GM18907 (cell line): ENCODE results near the gene MGP.

Experiments used
- ATAC-seq: cut with Tn5 transposase; IDR thresholded peaks from one replicate; pipeline ENCODE4 v1.9.1; 2021; ENCODE audit warnings: mild to moderate bottlenecking, moderate library complexity; ENCODE audit not compliant: unreplicated experiment

The MGP gene

GRCh38 chr12:14903386-14904098 is 17.9 kb upstream of the MGP start:
- no peak for ATAC-seq

DNA sequence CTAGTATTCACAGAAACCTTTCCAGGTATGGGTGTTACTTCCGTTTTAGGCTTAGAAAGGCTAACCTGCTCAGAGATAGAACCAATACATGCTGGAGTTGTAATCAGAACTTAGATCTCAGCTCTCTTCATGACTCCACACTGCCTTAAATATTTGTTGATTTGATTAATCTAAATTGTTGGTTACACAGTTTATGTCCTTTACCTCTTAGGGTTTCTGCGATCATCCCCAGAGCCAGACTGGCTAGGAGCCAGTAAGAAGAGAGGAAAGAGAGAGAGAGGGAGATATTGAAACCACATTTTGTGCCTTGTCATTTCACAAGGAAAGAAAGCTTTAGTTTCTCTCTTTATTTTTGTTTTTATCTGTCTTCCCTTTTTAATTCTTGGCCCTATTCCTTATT is 16.8 kb upstream of the MGP start:
- no peak for ATAC-seq

GRCh38 chr12:14901228-14901562 is 15.5 kb upstream of the MGP start:
- no peak for ATAC-seq

- ATAC-seq, result no peak
These were observed 15.0 kb upstream of the MGP start for GRCh38 chr12:14900521-14901227.

DNA sequence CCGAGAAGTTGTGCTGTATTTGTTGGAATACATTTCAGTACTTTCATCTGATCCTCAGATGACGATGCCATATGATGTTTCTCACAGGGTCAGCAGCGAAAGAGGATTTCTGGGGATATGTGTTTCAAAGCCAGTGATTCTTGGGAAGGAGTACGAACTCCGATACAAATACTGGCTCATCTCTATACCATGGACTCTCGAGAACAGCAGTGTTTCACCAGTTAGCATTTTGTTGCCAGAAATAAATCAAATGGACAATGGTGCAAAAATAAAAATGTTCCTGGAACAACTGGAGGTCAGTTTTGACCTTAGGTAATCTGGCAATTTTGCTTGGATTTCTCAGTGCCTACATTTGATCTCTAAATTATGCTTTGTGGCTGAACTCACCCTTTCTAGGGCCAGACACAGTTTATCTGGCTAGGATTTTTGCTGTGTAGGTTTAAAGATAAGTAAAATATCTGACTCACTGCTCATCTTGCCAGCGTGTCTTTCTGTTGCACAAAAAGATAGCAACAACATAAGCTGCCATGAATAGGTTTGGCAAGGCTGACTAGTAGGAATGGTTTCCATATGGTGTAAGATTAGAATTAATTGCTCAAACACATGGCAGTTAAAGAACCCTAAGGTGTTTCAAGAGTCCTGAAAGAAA is 11.0 kb upstream of the MGP start:
- ATAC-seq, result no peak

GRCh38 chr12:14893506-14894250 is 8.0 kb upstream of the MGP start:
- no peak for ATAC-seq

- no peak for ATAC-seq
These were observed 7.3 kb upstream of the MGP start for GRCh38 chr12:14892726-14893505.

GRCh38 chr12:14890701-14891100 is 5.0 kb upstream of the MGP start:
- ATAC-seq, result no peak

DNA sequence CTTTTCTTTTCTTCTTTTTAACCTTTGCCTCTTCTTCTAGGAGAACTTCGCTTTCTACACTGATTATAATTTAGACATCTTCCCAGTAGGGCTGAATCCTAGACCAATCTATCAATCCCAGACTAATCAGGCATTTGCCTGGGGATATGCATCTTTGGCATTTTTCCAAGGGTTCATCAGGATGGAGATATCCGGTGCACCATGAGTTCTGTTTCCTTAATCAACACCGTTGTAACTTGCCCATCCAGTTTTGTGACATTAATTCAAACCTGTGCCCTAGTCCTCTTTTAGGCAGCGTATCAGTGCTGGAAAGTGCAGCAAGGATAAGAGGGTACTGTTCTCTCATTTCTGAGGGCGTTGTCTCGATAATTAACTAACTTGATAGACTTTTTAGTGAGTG is 617 bp upstream of the MGP start:
- no peak for ATAC-seq

DNA sequence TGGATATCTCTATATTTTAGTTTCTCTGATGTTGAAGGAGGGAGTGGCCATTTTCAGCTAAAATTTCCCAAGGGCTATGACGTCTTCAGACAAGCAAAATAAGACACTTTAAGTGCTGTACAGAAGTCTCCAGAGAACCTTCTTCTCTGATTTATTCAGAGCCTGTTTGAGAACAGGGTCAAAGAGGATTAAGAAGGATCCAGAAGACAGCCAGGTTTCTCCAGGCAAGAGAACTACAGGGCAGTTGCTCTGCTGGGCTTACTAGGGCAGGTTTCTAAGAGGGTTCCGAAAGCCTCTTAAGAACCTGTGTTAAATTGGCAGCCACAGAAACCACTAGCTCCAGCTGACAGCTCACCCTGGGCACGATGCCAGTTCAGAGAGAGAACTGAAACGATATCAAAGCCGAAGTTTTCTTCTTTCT is 1.2 kb downstream of the MGP start:
- ATAC-seq, result peak; percentile 99

- no peak for ATAC-seq
These were observed 2.0 kb downstream of the MGP start for GRCh38 chr12:14883686-14884085.

DNA sequence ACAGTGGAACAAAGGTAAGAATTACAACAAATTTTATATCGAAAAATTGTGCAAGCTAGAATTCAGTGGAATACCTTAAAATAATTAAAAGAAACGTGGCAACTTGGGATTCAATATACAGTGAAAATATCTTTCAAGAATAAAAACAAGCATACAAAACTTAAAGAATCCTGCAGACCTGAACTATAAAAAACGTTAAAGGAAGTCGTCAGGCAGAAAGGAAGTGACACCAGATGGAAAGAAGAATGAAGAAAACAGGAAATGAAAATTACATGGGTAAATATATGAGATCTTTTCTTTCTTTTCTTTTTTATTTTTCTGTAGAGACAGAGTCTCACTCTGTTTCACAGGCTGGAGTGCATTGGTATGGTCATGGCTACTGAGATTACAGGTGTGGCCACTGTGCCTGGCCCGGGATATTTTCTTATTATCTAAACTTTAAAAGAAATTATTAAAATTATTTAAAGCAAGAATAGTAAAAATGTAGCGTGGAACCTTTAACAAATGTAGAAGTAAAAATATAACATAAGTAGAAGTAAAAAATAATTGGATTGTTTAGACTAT is 4.7 kb downstream of the MGP start:
- no peak for ATAC-seq

GRCh38 chr12:14879222-14879933 is 6.3 kb downstream of the MGP start:
- no peak for ATAC-seq

DNA sequence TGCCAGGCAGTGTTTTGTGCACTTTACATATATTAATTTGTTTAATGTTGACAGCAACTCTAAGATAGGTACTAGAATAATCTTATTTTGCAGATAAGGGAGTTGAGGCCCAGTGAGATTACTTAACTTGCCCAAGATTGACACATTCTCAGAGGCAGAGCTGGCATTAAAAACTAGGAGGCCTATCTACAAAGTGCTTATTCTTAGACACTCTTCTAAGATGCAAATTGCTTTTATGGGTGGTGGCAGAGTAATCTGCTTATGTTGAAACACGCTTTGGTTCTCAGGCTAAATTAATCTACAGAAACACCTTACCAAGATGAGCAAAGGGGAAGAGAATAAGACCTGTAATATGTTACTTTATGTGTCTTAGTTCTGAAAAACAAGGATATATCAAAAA is 7.2 kb downstream of the MGP start:
- no peak for ATAC-seq

DNA sequence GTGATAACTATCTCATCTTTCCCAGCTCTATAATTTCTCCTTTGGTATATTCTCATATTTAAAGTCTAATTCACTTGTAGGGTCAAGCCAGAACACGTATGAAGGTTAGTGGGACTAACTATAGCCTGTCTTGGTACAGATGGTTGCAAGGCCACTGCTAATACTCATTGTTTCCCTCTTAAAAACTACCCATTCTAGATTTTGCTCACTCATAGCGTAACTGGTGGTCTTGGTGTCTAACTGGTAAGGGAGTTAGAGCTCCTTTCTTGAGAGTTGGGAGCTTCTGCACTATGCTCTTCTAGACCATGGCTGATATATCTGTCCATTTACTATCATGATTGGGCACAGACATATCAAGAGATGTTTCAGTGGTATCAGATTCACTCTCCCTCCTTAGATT is 8.8 kb downstream of the MGP start:
- no peak for ATAC-seq

DNA sequence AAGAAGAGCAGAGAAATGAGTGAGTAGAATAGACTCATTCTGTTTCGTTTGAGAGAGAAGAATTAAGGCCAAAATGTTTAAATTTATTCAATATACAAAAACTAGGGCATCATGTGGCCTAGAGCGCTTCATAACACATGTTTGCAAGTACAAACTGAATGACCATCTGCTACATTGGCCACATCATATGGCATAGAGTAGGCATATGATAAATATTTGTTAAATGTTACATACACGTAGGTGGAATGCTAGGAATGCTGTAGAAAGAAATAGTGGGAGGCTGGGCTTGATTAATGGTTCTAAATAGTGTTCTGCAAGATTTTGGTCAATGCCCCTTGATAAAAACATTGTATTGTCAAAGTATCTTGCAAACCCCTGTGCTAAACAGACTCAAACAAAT is 10.8 kb downstream of the MGP start:
- no peak for ATAC-seq

GRCh38 chr12:14873440-14874185 is 12.0 kb downstream of the MGP start:
- no peak for ATAC-seq

- no peak for ATAC-seq
These were observed 13.8 kb downstream of the MGP start for GRCh38 chr12:14871886-14872285.

- no peak for ATAC-seq
These were observed 14.4 kb downstream of the MGP start for GRCh38 chr12:14871247-14871646.
